Measurements from ENCODE around the gene FLG.
"Not testable (repeated sequence)": the region's sequence is repeated elsewhere in the genome, so short reads cannot be mapped to it uniquely, and the experiment has no call there.

DNA sequence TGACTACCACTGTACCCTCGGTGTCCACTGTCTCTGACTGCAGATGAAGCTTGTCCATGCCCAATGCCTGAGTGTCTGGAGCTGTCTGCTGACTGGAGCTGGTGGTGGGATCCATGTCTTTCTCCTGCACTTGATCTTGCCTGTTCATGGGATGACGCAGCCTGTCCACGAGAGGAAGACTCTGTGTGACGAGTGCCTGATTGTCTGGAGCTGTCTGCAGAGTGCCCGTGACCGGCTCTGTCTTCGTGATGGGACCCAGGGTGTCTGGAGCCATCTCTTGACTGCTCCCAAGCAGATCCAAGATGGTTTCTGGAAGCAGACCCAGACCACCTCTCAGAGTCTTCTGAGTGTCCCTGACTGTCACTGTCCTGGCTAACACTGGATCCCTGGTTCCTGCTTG is 16.3 kb downstream of the FLG start:
- TF ChIP-seq, protein P1, sequence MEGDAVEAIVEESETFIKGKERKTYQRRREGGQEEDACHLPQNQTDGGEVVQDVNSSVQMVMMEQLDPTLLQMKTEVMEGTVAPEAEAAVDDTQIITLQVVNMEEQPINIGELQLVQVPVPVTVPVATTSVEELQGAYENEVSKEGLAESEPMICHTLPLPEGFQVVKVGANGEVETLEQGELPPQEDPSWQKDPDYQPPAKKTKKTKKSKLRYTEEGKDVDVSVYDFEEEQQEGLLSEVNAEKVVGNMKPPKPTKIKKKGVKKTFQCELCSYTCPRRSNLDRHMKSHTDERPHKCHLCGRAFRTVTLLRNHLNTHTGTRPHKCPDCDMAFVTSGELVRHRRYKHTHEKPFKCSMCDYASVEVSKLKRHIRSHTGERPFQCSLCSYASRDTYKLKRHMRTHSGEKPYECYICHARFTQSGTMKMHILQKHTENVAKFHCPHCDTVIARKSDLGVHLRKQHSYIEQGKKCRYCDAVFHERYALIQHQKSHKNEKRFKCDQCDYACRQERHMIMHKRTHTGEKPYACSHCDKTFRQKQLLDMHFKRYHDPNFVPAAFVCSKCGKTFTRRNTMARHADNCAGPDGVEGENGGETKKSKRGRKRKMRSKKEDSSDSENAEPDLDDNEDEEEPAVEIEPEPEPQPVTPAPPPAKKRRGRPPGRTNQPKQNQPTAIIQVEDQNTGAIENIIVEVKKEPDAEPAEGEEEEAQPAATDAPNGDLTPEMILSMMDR (conservative IDR thresholded peaks at IDR 0.05), result not testable (repeated sequence)
- TF ChIP-seq EZH2 (IDR thresholded peaks at IDR 0.05; ENCODE audit: low read depth), result not testable (repeated sequence)

Data from PC-9 (cell line).